Erythroblast (primary cell): Measurements from ENCODE around the gene OBSCN.

Experiments used
- GATA1 ChIP-seq: IDR thresholded peaks from 2 replicates; pipeline ENCODE4 v1.6.1; 2011; ENCODE audit warnings: low read depth, mild to moderate bottlenecking, control low read depth, low read length, moderate library complexity
- POLR2A ChIP-seq: IDR thresholded peaks from 2 replicates; pipeline ENCODE4 v1.6.1; 2011; ENCODE audit warnings: mild to moderate bottlenecking, low read length

DNA sequence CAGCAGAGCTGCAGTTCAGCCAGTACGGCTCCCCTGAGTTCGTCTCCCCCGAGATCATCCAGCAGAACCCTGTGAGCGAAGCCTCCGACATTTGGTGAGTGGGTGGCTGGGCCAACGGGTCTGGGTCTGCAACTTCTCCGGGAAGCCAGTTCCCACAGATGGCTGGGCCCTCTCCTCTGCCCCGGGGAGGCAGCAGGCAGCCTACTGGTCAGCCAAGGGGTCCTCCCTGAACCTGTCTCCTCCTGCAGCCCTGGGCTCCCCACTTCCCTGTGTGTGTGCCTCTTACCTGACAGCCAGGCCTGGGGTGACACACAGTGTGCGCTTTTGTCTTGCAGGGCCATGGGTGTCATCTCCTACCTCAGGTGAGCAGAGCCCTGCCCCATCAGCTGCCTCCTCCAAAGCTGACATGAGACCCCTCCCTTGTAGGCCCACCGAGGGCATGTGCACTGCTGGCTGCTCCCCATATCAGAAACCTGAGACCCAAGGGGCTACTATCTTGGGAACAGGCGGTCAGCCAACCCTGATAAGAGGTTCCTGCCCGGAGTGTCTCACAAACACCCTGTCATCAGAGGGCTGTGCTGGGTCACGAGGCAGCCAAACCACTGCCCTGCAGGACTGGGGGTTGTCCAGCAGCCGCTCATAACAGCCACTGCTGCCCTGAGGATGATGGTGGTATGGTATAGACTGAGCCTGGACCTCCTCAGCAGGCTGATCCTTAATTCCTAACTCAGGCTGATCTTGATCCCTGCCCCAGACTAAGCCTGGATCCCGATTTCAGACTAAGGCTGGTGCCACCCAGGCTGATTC, 161.2 kb downstream of the OBSCN start:
- TF ChIP-seq POLR2A (no peak), GATA1 (peak; percentile 67)
